HG02884 (cell line): ENCODE results near the gene IMMP2L.

Source experiments
- ATAC-seq: cut with Tn5 transposase; IDR thresholded peaks from one replicate; pipeline ENCODE4 v1.9.1; 2021; ENCODE audit warnings: mild to moderate bottlenecking, moderate library complexity; ENCODE audit not compliant: unreplicated experiment

The IMMP2L gene

GRCh38 chr7:111129435-111129834 lies 432.9 kb downstream of the IMMP2L start:
- no peak for ATAC-seq

GRCh38 chr7:111126987-111127386 lies 435.3 kb downstream of the IMMP2L start:
- no peak for ATAC-seq

GRCh38 chr7:111115966-111116365 lies 446.3 kb downstream of the IMMP2L start:
- ATAC-seq = no peak

- ATAC-seq = peak; percentile 74
Observed at GRCh38 chr7:111113263-111114017, 448.9 kb downstream of the IMMP2L start.

DNA sequence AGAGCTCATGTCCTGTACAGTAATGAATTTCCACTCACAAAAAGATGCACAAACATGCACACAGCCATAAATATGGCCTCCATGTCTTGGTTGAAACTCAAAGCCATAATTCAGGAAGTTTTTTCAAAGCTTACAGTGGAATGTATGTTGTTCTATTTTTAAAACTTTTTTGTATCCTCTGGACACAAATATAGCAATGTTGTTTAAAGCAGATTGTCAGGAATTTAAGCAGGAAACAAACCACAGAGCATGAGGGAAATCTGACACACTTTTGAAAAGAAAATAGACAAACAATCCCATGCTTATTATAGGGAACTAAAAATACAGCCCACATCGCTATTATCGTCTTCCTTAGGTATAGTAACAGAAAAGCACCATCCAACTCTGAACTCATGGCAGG lies 449.9 kb downstream of the IMMP2L start:
- ATAC-seq = no peak

- no peak for ATAC-seq
Observed at GRCh38 chr7:111108496-111108895, 453.8 kb downstream of the IMMP2L start.

GRCh38 chr7:111108000-111108399 lies 454.3 kb downstream of the IMMP2L start:
- ATAC-seq = no peak

- no peak for ATAC-seq
Observed at GRCh38 chr7:111107579-111107978, 454.7 kb downstream of the IMMP2L start.

GRCh38 chr7:111105269-111105668 lies 457.0 kb downstream of the IMMP2L start:
- ATAC-seq = no peak

DNA sequence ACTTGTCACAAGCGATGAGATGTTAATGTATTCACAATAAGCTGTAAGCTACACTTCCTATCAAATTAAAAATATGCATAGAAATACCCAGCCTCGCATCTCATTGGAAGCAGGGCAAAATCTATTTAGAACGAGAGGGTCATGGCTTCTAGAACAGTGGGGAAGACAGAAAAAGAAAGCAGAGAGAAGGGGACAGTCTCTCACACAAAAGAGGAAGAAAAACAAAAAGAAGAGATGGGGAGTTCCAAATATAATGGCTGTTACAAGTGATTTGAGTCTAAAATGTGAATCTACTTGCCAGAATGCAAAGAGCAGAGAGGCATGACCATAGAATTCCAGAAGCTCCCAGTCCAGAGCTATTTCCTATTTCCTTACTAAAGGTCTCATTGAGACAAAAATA lies 457.6 kb downstream of the IMMP2L start:
- ATAC-seq = no peak

DNA sequence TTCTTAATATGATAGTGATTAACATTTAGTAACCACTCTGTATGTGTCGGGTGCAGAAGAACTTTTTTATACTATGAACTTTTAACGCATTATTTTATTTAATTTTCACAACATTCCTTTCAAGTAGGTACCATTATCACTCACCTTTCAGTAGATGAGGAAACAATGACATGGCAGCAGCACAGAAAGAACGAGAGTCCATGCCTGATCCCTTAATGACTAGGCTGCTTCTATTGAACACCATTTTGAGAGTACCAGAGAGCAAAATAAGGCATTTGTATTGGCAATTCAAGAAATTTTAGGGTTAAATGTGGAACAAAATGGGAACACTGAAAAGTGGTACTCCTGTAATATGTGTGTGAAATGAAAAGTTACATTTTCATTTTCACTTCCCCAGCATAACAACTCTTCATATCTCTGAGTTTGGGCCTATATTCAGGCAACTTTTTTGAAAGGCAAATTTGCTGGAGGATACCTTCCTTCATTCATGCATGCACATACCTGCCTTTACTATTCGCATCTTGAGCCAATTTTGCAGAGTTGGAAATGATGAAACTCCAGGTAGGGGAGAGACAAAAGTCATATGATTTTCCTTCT lies 458.5 kb downstream of the IMMP2L start:
- ATAC-seq = peak; percentile 63

GRCh38 chr7:111103136-111103535 lies 459.2 kb downstream of the IMMP2L start:
- no peak for ATAC-seq

GRCh38 chr7:111101856-111102646 lies 460.2 kb downstream of the IMMP2L start:
- no peak for ATAC-seq

GRCh38 chr7:111098926-111099250 lies 463.4 kb downstream of the IMMP2L start:
- ATAC-seq = no peak

DNA sequence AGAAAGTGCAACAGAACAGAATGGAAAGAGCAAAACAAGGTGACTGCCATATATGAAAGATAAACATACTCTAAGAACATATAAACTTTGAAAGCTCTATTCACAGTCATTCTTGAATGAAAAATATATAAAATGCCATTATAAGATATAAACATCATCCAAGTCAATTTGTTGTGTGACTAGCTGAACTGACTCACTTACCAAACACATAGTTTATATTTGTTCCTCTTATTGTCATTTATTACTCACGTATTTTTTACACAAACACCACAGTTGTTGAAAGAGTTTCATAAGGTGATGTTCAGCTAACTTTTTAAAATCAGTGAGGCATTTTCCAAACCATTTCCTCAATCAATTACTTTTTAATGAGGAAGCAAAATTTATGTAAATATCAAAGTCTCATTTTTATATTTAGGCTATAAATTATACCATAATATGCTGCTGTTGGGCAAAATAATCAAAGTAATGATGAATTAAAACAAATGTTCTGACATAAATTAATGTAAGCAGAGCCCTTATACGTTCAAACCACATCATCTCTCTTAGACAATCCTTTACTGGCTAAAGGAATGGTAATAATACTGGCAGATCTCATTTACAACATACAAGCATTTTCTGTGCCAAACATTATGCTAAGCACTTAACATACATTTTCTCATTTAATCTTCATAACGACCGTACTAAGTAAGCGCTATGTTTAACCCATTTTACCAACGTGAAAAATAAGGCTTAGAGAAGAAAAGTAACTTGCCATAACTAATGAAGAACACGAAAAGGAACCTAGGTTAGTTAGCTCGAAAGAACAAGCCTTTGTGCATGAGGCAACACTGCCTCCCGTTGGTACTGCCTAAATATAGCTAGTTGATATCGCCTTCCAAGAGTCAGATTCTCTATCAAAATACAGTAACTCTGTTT lies 464.0 kb downstream of the IMMP2L start:
- ATAC-seq = peak; percentile 72

GRCh38 chr7:111096997-111097396 lies 465.3 kb downstream of the IMMP2L start:
- ATAC-seq = no peak

- ATAC-seq = no peak
Observed at GRCh38 chr7:111094419-111094818, 467.9 kb downstream of the IMMP2L start.

DNA sequence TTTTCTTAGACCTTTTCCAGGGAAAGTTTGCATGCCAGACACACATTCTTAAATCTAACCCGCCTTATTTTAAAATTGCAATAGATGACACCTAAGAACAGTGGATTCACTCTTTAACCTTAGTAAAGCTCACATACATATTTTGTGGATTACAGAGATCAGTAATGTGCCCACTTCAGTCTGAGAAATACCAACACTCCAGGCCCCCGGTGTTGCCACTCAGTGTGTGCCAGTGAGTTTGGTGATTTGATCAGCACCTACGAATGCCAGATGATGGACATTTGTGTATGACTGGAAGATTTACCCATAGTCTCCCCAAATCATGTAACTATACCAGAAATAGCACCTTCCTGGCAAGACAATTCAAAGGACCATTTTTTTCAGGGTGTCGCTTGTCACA lies 468.8 kb downstream of the IMMP2L start:
- no peak for ATAC-seq

DNA sequence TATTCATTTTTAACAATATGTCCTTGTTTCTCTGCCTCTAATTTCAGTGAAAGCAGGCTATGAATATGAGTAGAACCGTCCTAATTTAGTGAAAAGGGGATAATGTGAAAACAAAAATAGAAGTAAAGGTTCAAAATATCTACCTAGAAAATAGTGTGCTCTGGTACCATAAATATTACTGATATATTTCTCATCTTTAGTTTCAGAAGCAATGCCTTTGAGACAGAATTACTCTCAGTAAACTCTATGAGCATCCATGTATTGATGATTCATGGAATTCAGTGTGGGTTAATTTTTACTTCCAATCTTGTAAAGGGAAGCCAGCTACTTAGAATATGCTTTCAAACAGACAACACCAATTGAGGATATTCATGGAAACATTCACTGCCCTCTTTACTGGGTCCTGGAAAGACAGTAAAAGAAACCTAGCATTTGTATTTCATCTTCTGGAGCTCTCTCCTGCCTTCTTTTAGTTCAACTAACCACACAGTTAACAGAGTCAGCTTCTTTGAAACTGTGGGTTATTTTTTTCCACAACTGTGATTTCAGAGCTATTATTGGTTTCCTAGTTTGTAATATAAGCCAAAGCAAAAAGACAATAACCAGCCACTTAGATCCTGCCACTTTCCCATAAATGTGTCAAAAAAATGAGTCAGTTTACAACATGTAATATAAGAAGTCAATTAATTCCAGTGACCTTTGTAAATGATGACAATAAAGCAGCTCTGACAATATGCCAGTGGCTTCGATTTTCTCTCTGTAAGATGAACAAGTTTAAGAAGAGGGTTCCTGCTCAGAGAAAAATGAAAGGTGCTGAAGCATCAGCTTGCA lies 469.7 kb downstream of the IMMP2L start:
- peak; percentile 64 for ATAC-seq
